Measurements from ENCODE around the gene ZNF407.

The ZNF407 gene

DNA sequence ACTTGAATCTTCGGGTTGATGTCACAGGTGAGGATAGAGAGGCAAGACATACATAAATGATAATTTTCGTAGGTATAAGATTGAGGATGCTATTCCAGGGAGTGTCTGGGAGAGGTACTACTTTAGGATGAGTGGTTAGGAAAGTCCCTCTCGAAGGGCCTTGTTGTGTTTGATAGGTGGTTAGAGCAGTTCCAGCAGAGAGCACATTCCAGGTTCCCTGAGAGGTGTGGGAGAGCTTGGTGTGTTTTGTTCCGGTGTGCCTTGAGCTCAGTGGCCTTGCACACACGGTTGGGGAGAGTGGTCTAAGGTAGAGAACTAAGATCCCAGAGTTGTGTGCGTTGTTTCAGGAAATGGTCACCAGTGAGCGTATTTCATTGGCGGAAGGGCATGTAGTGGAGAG, 191.4 kb downstream of the ZNF407 start:
- DNase-seq (ENCODE audit: low read depth), result no peak

DNA sequence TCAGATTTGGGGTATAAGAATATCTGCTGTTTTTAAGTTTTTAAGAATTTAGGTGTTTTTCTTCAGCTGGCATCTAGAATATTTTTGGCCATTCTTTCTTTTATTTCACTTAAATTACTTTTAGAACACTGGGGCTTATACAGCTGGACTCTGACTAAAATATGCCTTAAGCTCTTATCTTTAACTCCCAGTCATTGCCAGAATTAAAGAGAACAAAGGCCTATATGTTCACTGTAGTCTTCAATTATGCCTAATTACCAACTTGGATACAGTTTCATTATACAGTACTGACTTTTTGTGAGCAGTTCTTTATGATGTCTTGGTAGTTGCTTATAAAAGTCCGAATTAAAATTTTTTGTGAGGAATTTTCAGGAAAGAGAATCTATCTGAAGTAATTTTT, 192.8 kb downstream of the ZNF407 start:
- no peak for DNase-seq (ENCODE audit: low read depth)

DNA sequence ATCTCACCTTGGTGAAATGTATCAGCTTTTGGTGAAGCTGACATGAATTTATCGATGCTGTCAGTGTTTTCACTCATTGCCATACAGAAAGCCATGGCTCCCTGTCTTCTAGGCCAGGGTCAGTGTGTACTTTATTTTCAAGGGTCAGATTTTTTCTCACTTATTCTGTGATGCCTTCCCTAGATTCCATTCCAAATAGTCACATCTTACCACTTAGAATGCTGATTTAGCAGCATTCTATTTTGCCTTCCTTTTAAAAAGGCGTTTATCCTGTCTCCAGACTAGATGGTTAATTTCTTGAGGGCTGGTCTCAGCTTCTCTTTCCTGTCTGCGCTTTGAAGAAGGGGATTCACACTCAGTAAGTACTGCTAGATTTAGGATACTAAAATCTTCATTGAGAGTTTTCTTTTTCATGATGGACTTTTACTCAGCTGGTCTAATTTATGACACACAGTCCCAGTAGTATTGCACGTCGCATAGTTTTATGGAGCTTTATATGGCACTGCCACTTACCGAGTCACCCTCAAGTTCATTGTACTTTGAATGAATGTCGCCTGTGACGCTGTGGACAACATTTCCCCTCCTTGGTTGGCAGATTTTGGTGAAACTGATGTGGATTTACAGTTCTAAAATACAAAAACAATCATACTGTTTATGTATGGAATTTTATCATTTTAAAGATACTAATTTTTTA, 194.0 kb downstream of the ZNF407 start:
- peak; percentile 24 for DNase-seq (ENCODE audit: low read depth)

DNA sequence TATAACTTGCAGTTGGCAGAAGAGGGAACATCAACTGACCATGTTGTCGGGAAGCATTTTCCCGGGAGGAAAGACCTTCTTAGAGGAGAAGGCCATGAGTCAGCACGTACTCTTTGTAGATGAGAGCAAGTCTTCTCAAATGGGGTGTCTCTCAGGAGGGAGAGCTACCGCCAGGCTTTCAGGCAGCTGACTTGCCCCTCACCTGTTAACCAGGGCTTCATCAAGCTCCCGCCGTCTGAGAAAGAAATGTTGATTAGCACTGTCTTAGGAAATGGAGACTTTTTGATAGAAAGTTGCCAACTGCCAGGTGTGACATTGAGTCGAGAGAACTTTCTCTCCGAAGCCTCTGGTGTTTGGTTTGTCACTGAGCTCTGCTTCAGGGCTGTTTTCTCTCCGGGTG, 196.1 kb downstream of the ZNF407 start:
- no peak for DNase-seq (ENCODE audit: low read depth)

DNA sequence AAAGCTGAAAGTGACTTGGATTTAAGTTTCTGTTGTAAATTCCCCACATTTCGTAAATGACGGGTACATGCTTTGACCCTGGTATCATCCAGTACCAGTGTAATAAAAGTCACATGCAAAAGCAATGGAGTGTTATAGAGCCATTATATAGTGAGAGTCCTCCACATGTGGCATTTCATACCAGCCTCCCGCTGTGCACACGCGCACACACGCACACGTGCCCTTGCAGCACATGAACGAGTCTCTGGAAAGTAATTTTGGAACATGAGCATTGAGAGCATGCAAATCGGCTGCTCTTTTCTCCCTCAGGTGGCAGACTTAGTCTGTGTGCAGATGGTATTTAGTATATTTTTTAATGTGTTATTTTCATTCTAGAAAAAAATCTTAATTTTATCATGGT, 198.1 kb downstream of the ZNF407 start:
- no peak for DNase-seq (ENCODE audit: low read depth)

DNA sequence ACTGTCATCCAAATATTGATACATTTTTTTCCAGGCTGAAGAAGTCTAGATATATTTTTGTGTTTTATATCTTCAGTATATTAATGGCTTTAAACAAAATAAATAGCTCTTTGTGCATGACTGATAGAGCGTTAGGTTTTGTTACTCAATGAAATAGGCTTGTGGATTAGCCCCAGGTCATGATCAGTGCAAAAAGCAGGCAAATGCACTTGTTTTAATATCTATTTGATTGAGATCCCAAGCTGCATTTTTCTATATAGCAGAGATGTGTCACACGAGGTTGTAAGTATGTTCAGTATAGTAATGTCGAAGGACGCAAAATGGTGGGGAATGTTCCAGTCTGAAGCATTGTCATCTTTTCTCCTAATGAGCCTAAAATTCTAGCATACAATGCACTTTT, 198.5 kb downstream of the ZNF407 start:
- no peak for DNase-seq (ENCODE audit: low read depth)

DNA sequence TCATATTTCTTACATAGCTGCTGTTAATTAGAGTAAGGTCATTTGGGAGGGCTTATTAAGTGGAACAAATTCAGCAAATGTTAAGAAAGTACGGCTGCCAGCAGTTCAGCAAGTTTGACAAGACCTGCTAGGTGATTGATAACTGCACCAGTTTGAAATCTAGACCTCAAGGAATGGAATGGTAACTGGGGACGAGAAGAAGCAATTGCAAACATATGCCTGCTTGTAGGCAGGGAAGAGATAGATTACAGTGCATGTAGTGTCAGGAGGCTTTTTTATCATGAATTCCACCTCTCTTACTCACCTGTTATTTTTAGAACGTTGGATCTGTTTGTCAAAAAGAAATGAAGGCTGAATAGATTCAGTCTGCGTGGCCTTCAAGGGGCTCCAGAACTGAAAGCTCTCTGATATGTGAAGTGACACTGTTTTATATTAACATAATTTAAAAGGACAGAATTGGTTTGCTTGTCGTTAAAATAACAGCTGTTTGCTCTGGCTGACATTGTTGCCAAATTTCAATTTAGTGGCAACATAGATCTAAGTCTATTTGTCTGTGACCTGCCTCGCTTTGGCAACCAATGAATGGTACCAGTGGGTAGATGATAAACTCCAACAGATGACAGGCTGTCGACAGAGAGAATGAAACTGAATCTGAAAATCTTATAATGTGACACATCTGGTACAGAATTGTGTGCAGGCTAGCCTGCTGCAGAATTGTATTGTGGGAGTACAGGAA, 199.3 kb downstream of the ZNF407 start:
- peak; percentile 74 for DNase-seq (ENCODE audit: low read depth)

DNA sequence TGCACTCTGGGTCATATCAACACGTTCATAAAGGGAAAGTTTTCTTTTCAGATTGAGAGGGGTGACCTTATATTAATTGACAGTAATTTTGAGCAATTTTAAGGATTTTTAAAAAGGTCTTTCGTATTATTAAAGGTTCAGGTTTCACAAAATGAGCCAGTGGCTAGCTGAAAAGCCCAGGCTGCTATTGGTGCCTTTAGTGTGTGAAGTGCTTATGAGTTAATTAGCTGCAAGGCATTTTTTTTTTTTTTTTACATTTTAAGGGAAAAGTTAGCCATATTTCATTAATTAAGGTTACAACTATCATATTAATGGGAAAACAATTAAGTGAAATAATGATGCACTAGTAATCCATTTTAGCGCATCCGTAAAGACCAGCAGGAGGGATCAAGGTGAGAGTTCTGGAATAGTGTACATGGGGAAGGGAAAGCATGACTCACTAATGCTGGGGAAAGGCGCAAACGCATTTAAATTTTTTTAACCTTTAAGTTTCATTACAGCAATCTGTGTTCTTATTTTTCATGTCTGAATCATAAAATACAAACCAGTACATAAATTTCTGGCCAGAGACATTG, 200.0 kb downstream of the ZNF407 start:
- DNase-seq (ENCODE audit: low read depth), result peak; percentile 6

DNA sequence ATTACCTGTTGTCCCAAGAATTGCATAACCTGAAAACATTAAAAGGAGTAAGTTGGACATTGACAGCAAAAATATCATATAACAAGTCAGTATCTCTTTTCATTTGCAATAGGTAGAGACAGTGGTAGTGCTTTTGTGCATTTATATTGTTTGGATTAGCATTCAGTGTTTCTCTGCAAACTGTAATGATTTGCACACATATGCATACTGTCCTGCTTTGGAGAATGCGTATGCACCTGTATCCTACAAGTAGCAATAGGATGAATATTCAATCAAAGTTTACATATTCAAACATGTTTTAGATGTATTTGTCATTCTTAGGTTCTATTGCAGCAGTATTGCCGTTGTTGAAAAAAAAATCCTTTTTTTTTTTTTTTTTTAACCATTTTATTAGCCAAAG, 201.9 kb downstream of the ZNF407 start:
- DNase-seq (ENCODE audit: low read depth), result no peak

DNA sequence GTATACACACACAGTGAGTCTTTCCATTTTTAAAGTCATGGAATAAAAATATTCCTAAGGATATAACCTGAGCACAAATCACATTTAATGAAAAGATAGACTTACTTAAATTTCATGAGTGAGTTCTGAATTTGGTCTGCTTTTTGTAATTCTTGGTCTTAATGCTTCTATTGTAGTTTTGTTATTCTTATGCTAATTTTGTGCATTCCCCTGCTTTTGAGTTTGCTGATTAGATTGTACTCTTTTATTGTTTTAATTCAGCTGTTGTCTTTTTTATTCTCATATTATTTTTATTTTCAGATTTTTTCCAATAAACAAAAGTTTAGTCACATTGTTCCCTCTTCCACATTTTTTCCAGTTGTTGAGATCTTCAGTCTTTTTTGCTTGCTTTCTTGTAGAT, 202.4 kb downstream of the ZNF407 start:
- DNase-seq (ENCODE audit: low read depth), result no peak

DNA sequence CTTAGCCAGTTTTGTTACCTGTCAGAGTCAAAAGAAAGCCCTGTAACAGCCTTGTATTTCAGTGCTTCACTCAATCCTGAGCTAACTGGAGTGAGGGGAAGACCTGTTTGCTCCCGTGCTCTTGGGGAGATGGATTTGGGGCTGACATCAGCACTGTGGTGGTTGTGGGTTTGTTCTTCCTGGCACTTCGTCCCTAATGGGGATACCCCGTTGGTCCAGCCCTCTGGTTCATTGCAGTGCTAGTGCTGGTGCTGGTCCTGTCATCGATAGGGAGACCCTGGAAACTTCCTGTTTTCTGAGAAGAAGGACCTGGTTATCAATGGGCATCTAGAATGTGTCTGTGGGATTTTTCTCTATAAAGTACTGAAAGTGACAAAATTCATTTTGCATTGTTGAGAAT, 205.4 kb downstream of the ZNF407 start:
- DNase-seq (ENCODE audit: low read depth), result no peak

DNA sequence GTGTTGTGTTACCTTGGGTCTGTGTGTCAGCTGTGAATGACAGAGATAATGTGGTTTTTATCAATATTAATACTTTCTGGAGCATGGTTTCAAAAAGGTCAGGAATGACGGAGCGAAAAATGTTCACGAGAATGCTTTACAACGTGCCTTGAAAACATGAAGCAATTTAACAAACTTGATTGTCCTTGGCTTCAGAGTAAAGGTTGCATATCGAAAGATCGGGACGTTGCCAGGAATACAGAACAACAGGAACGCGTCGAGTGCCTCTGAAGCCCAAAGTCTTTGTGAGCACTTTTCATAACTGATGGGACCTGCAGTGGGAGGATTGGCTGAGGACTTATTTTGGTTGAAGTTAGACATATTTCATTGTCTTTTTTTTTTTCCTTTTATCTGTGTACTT, 206.1 kb downstream of the ZNF407 start:
- no peak for DNase-seq (ENCODE audit: low read depth)

DNA sequence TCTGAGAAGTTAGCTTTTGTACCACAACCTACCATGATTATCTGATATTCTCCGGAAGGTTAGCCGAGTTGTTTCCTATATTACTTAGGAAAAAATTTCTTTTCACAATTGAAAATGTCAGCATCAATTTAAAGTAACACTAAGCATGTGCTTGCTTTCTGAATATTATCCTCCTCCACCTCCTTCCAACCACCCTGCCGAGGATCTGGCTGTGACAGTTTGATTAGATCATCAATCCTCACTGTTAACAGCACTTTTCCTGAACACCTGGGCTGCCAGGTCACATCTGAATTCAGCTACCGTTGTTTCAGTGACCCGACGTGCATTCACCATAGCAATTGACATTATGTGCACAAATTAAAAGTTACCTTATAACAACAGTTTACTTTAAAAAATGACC, 207.0 kb downstream of the ZNF407 start:
- DNase-seq (ENCODE audit: low read depth), result no peak

DNA sequence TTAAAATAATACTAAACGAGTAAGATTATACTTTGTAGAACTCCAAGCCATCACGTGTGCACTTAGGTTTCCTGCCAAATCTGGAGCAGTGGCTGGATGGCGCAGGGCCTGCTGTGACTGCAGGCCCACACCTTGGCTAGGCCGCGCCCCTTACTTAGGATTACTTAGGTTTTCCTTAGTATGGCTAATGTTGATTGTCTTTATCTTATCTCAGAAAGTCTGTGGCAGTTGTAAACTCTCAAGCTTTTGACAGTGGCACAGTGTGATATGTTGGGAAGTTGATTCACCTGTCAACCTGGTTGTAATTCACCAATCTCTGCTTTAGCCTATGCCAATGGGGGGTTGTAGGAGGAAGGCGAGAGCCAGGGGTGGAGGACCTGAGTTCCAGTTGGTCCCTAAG, 208.4 kb downstream of the ZNF407 start:
- DNase-seq (ENCODE audit: low read depth), result no peak

DNA sequence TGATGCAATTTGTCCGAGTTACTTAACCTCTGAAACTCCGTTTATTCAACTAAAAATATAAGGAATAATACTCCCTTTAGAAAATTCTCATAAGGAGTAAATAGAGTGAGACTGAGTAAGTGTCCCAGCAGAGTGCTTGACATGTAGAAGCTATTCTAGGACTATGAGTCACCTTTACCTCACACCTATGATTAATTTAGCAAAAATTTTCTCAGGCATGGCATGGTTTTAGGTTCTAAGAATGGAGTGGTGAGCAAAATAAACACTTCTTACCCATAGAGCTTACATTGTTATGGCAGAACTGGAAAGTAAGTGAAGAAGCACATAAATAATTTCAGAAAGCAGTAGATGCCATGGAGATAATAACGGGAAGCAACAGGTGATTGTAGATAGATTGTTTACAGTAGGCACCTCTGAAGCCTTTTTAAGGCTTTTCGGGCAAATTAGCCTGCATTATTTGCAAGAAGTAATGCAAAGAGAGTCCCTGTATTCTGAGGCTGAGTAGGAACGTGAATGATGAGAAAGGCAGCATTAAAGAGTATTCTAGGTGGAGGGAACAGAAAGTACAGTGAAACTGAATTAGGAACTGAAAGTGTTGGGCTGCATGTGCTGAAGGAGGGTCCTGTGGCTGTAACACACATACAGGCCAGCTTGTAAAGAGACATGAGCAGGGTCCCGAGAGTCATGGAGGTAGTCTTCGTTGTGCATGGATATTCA, 209.2 kb downstream of the ZNF407 start:
- DNase-seq (ENCODE audit: low read depth), result peak; percentile 88

DNA sequence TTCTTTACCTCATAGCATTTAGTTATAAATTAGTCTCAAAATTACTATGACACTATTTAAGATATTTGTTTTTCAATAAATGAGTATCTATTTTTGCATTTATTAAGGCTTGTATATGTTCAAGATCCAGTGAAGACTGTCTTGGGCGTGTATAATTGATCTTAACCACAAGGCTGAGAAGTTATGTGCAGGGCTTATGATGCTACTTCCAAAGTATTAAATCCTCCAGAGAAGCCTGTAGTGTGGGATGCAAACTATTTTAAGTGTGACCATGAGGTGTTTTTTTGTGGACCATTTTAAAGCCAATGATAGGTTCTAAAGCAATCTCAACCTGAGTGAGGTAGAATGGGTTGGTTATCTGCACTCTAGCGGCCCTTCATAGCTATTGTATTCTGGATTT, 219.9 kb downstream of the ZNF407 start:
- DNase-seq (ENCODE audit: low read depth), result no peak

DNA sequence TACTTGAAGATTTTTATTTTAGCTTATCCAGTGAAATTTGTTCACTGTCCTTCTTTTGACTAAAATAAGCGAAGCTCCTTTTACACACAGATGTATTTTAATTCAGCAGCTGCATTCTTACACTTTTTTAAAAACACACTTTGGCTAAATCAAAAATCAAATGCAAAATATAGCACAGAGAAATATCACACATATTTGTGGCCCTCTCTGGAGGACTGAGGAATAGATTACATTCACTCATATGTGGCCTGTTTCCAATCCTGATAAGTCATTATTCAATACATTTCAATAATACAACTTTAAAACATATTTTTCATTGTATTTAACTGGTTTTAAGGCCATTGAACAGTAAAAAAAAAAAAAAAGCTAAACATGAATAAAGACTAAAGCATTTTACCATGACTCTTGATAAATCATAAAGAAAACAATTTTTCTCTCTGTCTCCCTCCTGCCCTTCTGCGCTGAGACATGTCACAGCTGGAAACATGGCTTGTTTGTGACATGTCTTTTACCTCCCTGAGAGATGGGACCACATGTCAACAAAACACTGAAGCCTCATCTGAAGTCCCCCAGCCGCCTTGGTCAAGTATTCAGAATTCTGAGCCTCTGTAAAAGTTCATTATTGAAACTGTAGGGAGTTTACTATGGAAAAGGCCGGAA, 221.0 kb downstream of the ZNF407 start:
- no peak for DNase-seq (ENCODE audit: low read depth)

DNA sequence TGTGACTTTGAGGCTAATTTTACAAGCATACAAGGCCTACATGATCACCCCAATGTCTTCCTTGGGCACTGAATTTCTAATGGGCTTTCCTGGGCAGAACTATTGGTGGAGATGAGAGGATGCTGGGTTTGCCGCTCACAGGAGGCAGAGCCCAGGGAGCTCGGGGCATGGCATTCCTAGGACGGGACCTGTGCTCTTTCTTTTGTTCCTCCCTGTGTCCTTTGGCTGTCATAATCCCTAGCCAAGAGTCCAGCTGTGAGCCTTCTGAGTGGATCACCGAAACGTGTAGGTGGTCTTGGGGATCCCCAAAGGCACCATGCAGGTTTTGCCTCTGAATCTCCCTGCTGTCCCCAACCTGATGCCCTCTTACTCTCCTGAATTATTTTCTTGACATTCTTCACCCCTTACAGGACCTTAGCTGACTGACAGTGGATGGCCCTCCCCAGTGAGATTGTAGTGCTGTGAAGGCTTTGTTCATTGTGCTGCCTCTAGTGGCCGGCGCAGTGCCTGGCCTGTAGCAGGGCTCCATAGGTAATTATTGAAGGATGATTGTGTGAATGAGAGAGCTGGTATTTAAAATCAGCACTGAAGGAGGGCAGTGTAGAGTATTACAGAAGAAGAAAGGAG, 221.9 kb downstream of the ZNF407 start:
- DNase-seq (ENCODE audit: low read depth), result no peak

DNA sequence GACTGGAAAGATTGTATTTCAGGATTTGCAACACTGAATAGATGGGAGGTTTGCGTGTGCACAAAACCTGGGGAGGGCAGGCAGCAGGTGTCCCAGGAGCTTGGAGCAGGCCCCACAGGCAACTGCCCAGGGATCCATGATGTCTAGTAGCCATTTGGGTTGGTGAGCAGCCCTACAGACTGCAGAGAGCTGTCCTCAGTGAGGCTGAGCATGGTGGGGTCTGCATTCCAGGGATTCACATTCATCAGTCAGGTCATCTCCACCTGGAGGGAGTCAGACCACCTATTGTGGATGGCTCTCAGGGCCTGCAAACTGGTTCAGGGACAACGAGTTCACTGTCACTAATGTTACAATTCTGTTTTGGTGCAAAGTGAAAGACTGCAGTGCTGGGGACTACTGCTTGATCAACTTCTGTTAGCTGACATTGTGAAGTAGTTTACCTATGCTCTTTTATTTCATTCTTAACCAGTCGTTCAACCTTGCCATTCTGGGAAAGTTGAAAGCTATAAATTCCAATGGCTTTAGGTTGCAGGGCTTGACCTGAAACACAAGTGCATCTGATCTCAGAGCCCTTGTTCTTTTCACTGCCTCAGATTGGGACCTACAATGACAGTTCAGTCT, 222.6 kb downstream of the ZNF407 start:
- no peak for DNase-seq (ENCODE audit: low read depth)

DNA sequence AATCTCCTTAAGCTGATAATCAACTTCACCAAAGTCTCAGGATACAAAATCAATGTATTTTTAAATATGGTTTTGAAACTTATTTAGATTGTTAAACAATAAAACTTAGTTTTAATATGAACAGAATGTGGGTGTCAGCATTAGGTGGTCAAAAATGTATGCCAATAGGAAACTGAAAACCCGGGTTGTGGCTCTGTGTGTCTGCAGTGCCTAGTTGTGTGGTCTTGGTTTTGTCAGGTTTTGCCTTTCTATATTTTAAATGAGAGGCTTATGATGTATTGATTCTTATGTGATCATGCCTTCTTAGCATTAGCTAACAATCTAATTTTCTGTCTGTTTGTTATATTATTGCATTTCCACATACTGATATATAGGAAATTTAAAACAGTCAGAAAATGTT, 227.8 kb downstream of the ZNF407 start:
- DNase-seq (ENCODE audit: low read depth), result no peak

DNA sequence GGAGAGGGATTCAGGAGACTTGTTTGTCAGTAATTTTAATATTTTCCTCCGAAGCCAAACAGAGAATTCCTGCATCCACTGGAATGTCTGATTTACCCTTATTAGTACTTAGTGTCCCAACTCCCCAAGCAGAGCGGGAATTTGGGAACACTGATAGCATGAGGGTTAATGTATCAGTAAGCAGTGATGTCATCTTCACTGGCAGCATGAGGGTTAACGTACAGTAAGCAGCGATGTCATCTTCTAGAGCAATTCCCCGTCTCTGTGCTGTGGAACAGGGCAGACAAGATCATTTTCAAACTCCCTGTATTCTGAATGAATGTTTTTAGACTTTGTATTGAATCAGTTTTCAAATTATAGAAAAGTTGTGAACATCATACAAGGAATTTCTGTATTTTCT, 228.9 kb downstream of the ZNF407 start:
- no peak for DNase-seq (ENCODE audit: low read depth)
